Hematopoietic multipotent progenitor cell treated with erythropoietin and hydrocortisone succinate and interleukin-3 and kit ligand, for 15 days (in vitro differentiated cells): ENCODE data around the gene NARS2.

ENCODE experiments used
- DNase-seq: peaks from one replicate; pipeline ENCODE4 v3.0.0-alpha.2; 2015; ENCODE audit warnings: low spot score

Gene NARS2

DNA sequence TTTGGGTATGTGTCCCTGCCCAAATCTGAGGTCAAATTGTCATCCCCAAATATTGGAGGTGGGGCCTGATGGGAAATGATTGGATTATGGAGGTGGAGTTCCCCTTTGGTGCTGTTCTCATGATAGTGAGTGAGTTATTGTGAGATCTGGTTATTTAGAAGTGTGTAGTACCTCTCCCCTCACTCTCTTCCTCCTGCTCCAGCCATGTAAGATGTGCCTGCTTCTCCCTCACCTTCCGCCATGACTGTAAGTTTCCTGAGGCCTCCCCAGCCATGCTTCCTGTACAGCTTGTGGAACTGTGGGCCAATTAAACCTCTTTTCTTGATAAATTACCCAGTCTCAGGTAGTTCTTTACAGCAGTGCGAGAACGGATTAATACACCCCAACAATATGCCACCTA is 166.0 kb downstream of the NARS2 start:
- no peak for DNase-seq

DNA sequence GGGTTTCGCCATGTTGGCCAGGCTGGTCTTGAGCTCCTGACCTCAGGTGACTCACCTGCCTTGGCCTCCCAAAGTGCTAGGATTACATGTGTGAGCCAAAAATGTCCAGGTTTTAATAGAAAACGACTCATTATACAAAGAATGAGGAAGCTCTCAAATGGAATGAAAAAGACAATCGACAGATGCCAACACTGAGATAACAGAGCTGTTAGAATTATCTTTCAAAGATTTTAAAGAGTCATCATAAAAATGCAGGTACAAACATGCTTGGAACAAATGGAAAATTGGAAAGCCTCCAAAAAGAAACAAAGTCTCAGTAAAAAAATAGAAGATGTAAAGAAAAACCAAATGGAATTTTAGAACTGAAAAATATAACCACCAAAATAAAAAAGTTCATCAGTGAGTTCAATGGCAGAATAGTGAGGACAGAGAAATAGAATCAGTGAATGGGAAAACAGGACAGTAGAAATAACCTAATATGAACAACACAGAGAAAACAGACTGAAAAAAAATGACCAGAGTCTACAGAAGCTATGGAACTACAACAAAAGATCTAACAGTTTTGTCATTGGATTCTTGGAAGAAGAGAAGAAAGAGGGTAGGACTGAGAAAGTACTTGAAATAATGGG is 168.0 kb downstream of the NARS2 start:
- no peak for DNase-seq

DNA sequence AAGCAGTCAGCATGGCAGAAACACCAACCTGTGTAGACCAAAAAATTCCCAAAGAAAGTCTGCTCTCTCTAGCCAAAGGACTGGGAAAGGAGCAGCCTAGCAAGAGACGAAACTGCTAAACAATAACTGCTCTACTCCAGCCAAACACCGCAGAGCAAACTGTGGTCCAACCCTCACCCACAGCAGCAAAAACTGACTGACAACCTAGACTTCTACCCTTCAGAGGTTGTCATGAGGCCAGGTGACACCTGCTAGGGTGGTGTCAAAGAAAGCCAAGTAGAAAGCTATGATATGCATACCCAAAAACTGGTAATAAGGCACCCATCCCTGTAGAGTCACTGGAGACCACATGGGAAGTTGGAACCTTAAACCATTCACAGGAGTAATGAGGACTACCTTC is 168.9 kb downstream of the NARS2 start:
- DNase-seq, result no peak

DNA sequence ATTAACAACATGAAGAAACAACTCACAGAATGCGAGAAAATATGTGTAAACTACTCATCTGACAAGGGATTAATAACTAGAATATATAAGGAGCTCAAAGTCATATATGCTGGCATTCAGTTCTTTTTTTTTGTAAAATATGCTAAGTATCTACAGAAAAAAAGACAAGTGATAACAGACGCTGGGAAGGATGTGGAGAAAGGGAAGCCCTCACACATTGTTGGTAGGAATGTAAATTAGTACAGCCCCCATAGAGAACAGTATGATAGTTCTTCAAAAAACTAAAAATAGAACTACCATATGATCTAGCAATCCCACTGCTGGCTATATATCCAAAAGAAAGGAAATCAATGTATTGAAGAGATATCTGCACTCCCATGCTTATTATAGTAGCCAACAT is 170.9 kb downstream of the NARS2 start:
- no peak for DNase-seq

DNA sequence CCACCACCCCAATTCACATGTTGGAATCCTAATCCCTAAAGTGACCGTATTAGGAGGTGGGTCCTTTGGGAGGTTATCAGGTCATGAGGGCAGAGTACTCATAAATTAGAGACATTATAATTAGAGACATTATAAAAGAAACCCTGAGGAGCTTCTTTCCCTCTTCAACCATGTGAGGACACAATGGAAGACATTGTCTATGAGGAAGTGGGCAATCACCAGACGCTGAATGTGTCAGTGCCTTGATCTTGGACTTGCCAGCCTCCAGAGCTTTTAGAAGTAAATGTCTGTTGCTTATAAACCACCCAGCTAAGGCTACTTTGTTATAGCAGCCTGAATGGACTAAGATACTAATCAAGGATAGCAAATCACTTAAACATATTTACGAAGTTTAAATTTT is 171.8 kb downstream of the NARS2 start:
- DNase-seq, result no peak

DNA sequence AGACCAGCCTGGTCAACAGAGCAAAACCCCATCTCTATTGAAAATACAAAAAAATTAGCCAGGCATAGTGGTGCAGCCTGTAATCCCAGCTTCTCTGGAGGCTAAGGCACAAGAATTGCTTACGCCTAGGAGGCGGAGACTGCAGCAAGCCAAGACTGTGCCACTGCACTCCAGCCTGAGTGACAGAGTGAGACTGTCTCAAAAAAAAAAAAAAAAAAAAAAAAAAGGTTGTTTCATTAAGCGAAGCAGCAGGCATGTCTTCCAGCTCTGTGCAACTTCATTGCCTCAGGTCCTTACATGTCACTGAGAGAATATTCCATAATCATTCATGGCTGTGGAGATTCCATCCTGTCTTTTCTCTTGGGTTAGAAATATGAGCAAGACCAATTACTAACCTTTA is 174.0 kb downstream of the NARS2 start:
- DNase-seq, result no peak

DNA sequence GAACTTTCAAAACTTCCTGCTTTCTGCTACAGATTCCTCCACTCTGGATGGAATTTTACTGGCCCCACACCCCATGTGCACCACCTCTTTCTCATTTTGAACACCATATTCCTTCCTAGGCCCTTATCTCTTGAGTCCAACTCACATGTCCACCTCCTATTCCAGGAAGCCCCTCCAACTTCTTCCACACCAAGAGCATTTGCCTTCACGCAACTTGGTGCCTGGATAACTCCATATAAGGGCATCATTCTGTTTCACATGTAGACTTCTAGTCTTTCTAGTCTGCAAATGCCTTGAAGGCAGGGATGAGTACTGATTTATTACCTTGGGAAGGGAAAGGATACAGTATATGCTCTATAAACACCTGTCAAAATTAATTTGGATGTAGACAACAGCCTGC is 174.5 kb downstream of the NARS2 start:
- no peak for DNase-seq

DNA sequence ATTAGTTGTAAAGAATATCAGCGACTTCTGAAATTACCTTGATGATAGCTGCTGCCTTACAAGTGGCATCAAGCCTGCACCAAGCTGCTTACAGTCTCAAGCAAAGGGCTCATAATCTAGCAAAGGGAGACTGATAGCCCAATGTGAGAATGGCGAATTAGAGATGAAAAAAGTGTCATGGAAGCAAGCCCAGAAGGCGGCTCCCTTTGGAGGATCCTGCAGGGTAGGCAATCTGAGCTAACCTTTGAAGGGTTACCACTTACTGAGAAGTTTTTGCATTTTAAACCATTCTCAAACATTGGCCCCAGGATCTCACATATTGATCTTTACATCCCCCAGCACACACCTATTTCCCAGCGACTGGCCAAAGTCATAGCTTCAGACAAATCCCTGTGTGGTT is 175.5 kb downstream of the NARS2 start:
- no peak for DNase-seq

DNA sequence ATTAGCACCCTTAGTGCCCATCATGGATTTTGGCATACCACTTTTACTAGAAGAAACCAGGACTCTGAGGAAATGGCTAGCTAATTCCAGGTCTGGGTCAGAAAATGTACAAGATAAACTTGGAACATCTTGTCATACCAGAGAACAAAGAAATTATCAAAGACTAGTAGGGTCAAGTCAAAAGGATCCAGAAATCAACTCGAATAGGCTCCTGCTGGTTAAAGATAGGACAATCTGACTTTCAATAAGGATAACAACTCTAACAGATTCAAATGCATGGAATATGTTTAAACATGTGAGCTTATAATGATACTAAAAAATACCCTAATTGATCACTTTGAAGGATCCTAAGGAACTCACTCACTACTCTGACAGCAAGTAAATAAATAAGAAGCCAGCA is 175.9 kb downstream of the NARS2 start:
- no peak for DNase-seq

DNA sequence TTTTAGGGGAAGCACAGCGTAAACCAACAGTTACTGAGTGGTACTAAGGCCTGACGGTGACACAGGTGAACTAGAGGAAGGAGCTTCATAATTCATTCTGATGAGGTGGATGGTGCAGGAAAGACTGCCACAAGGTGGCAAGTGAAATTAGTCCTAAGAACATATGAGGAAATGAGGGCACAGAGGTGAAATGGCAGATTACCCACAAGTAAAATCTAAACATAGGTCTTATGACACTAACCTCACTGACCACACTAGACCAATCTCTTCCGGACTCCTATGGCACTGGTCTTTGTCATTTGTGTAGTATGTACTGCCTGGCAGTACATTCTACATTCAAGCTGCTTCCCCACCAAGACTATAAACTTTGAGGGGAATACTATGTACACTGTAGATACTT is 177.3 kb downstream of the NARS2 start:
- DNase-seq, result no peak

DNA sequence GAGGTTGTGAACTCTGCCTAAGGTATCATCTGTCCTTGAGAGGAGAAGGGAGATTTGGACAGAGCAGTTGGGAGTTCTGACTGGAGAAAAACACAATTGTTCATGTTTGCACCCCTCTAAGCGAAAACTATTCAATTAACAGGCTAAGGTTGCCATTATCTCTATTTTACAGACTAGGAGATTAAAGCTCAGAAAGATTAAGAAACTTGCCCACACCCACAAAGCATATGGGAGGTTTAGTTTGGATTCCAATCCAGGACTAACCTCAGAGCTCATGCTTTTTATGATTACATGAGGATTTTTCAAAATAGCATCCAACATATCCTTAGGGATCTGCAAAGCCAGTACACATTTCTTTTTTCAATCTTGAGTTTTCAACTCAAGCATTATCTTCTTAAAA is 179.1 kb downstream of the NARS2 start:
- DNase-seq, result no peak

DNA sequence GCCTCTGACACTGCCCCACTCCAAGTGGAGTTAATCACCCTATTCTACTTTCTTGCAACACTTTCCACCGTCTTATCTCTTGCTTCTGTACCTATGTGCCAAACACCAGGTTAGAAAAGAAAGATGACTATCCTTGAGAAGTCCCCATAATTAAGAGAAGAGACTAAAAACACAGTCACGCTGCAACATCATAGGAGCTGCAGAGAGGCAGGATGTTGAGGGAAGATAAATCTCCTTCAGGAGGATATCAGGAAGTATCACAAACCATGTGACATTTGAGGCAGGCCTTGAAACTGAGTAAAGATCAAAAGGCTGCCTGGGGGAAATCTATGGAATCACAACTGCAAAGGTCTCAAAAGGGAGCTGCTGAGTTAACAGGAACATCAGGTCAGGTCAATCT is 181.8 kb downstream of the NARS2 start:
- DNase-seq, result no peak

DNA sequence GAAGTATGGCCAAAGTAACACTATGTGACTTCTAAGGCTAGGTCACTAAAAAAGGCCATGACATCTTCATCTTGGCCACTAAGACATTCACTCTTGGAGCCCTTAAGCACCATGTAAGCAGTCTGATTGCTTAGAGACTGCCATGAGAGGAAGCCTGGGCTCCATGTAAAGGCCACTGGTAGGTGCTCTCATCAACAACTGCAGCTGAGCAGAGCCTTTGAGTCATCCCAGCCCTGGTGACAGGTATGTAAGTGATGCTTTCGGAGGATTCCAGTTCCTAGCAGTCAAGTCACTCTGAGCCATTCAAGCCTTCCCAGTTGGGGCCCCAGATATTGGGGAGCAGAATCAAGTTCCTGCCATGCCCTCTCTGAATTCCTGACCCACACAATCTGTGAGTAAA is 183.2 kb downstream of the NARS2 start:
- DNase-seq, result no peak

DNA sequence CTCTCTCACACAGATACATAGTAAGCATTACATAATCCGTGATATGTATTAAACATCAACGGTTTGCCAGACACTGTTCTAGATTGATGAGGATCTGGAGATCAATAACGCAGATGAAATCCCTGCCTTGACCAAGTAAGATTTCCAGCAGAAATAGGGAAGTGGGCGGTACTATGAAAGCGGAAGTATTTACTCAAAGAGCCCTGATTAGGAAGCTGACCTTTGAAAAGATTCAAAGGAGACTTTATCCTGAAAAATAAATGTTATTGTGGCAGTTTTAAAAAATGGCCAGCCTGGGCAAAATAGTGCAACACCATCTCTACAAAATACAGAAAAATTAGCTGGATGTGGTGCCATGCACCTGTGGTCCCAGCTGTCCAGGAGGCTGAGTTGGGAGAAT is 183.9 kb downstream of the NARS2 start:
- DNase-seq, result no peak

DNA sequence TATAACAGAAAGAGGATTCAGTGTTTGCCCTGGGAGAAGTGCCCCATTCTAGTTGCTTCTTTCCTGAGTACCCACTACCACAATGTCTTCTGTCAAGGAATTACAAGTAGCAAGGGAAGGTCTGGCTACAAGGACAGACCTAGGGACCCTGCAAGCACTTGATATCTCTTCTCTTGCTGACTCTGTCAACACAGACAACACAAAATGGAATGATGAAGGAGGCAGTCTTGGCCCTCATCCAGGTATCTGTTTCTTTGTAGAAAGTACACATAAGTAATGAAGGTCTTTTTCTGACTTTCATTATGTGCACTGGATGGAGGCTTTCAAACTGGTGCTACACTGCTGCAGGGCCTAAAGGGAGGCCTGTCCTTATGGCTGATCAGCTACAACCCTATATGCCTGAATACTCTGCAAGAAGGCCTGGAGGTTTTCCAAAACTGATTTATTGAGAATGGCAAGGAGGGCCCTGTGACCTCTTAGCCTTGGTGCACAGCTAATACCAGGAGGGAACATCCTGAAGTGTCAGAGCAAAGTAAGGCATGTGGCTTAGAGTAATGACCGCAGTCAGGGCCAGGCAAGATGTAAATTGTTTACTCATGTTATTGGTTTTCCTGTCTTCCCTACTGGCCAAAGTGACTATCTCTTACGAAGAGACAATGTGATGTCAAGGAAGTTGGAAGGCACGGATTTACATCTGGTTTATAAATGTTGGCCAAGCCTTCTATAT is 188.3 kb downstream of the NARS2 start:
- DNase-seq, result no peak
